Endodermal cell (in vitro differentiated cells): ENCODE measurements around the gene BHLHE40. TPM values are rescaled to one million over a fixed set of nuclear protein-coding genes. Genes with fewer than 3 reads are reported as not detected.

Experiments
- DNase-seq: peaks from one replicate; pipeline ENCODE4 v3.0.0-alpha.2; 2017
- H3K27ac ChIP-seq: 2 replicates; pipeline ENCODE4 v1.5.1; 2013; ENCODE audit warnings: mild to moderate bottlenecking, low read depth, low read length, moderate library complexity
- H3K27me3 ChIP-seq: 2 replicates; pipeline ENCODE4 v1.6.1; 2013; ENCODE audit warnings: mild to moderate bottlenecking, low read length, moderate library complexity; ENCODE audit not compliant: insufficient read depth, control insufficient read depth, poor library complexity, severe bottlenecking
- H3K36me3 ChIP-seq: 2 replicates; pipeline ENCODE4 v1.7.0; 2013; ENCODE audit warnings: mild to moderate bottlenecking, low read length, moderate library complexity; ENCODE audit not compliant: control insufficient read depth, insufficient read depth
- H3K4me1 ChIP-seq: one replicate; pipeline ENCODE4 v1.7.0; 2013; ENCODE audit warnings: low read length; ENCODE audit not compliant: control insufficient read depth, insufficient read depth
- H3K4me3 ChIP-seq: 2 replicates; pipeline ENCODE4 v1.5.1; 2013; ENCODE audit warnings: mild to moderate bottlenecking, low read length, moderate library complexity
- H3K9ac ChIP-seq: 2 replicates; pipeline ENCODE4 v1.6.1; 2013; ENCODE audit warnings: mild to moderate bottlenecking, low read length, moderate library complexity; ENCODE audit not compliant: poor library complexity, severe bottlenecking; ENCODE audit errors: extremely low read depth
- H3K9me3 ChIP-seq: 2 replicates; pipeline ENCODE4 v1.6.1; 2013; ENCODE audit warnings: mild to moderate bottlenecking, low read length, moderate library complexity; ENCODE audit not compliant: control insufficient read depth
- H3K27ac Mint-ChIP-seq: 2 replicates; pipeline ENCODE4 v1.8.0; 2020; ENCODE audit warnings: mixed read lengths
- H3K27me3 Mint-ChIP-seq: 2 replicates; pipeline ENCODE4 v1.8.0; 2021; ENCODE audit warnings: mild to moderate bottlenecking, mixed read lengths; ENCODE audit not compliant: insufficient read depth
- H3K36me3 Mint-ChIP-seq: 2 replicates; pipeline ENCODE4 v1.8.0; 2020; ENCODE audit warnings: low read depth, mixed read lengths
- H3K4me1 Mint-ChIP-seq: 2 replicates; pipeline ENCODE4 v1.8.0; 2020; ENCODE audit warnings: mixed read lengths
- H3K4me3 Mint-ChIP-seq: 2 replicates; pipeline ENCODE4 v1.8.0; 2020; ENCODE audit warnings: mild to moderate bottlenecking, moderate library complexity, mixed read lengths
- H3K9me3 Mint-ChIP-seq: 2 replicates; pipeline ENCODE4 v1.8.0; 2020; ENCODE audit warnings: mild to moderate bottlenecking, mixed read lengths
- CTCF ChIP-seq: fragments of 200-600 bp; sonication (generic); conservative IDR thresholded peaks from 2 replicates; pipeline ENCODE4 v1.5.0; 2021; ENCODE audit warnings: antibody characterized with exemption, mild to moderate bottlenecking
- WGBS, 2 experiments: methylation state at CpG; one replicate each; pipeline versions ENCODE4 v1.1.5 to v1.1.7; 2013; ENCODE audit warnings: missing lambda C conversion rate in 2 of 2, mixed read lengths in 1 of 2; ENCODE audit not compliant: insufficient coverage in 1 of 2, insufficient read length in 1 of 2; 5-methylcytosine and 5-hydroxymethylcytosine counted together
- total RNA-seq, 2 donors: library from RNA; stranded (reverse); fragmentation: NEBNext Ultra II Directional in 1 of 2; extraction: Animal tissue kit (Norgen Biotek cat#: 25700) in 1 of 2; gene quantifications; 2 replicates in 1 of 2; 3 replicates in 1 of 2; pipeline ENCODE4 v1.2.1, GENCODE V29; 2021

Gene BHLHE40
- total RNA-seq, 2 donors from 2014 or later: 2.6 to 2.9 TPM

GRCh38 chr3:5015056-5015455 lies 35.8 kb downstream of the BHLHE40 start:
- Histone ChIP-seq H3K4me1 (peaks cover 25% of the 10 kb centered on the region), H3K9ac (no peak overlapping the region), H3K36me3 (no peaks in the 10 kb centered on the region), H3K27me3 (peaks cover 5% of the 10 kb centered on the region), H3K9me3 (no peaks in the 10 kb centered on the region), H3K4me3 (no peak overlapping the region), H3K27ac (no peak overlapping the region)
- no peaks in the 10 kb centered on the region for H3K36me3 Mint-ChIP-seq
- H3K4me1 Mint-ChIP-seq: peaks cover 53% of the 10 kb centered on the region
- no peaks in the 10 kb centered on the region for H3K9me3 Mint-ChIP-seq
- peaks cover 21% of the 10 kb centered on the region for H3K27me3 Mint-ChIP-seq
- WGBS, 2 experiments: 91 to 92% methylated on average over 5 of the region's 5 CpGs
- no peak for TF ChIP-seq CTCF
- no peak overlapping the region for H3K4me3 Mint-ChIP-seq
- no peak overlapping the region for H3K27ac Mint-ChIP-seq
- DNase-seq: no peak

GRCh38 chr3:5016211-5017161 lies 37.2 kb downstream of the BHLHE40 start:
- H3K9ac ChIP-seq: no peak overlapping the region
- H3K4me1 ChIP-seq: peaks cover 19% of the 10 kb centered on the region
- no peak for TF ChIP-seq CTCF
- Mint-ChIP-seq H3K27ac (peak overlapping the region; percentile 0), H3K27me3 (peaks cover 35% of the 10 kb centered on the region), H3K9me3 (no peaks in the 10 kb centered on the region), H3K4me3 (no peak overlapping the region), H3K36me3 (no peaks in the 10 kb centered on the region), H3K4me1 (peaks cover 49% of the 10 kb centered on the region)
- peak; percentile 82 for DNase-seq
- no peak overlapping the region for H3K27ac ChIP-seq
- no peak overlapping the region for H3K4me3 ChIP-seq
- 43 to 70% methylated on average over 6 to 11 of the region's 11 CpGs for WGBS, 2 experiments
- no peaks in the 10 kb centered on the region for H3K9me3 ChIP-seq
- no peaks in the 10 kb centered on the region for H3K36me3 ChIP-seq
- peaks cover 7% of the 10 kb centered on the region for H3K27me3 ChIP-seq

- H3K4me1 ChIP-seq: peaks cover 15% of the 10 kb centered on the region
- H3K4me1 Mint-ChIP-seq: peaks cover 45% of the 10 kb centered on the region
- no peak overlapping the region for H3K27ac ChIP-seq
- H3K36me3 ChIP-seq: no peaks in the 10 kb centered on the region
- peak; percentile 76 for DNase-seq
- no peak overlapping the region for H3K27ac Mint-ChIP-seq
- H3K4me3 ChIP-seq: no peak overlapping the region
- no peak overlapping the region for H3K4me3 Mint-ChIP-seq
- H3K9me3 ChIP-seq: no peaks in the 10 kb centered on the region
- peaks cover 7% of the 10 kb centered on the region for H3K27me3 ChIP-seq
- 74 to 76% methylated on average over 8 of the region's 8 CpGs for WGBS, 2 experiments
- no peak overlapping the region for H3K9ac ChIP-seq
- TF ChIP-seq CTCF: no peak
- H3K27me3 Mint-ChIP-seq: peaks cover 38% of the 10 kb centered on the region
- H3K36me3 Mint-ChIP-seq: no peaks in the 10 kb centered on the region
- no peaks in the 10 kb centered on the region for H3K9me3 Mint-ChIP-seq
Measured at GRCh38 chr3:5017925-5018531, 38.8 kb downstream of the BHLHE40 start.
